NCI-H1417 treated with DMSO at 0.1 percent for 48 hours (cell line): ENCODE measurements around the gene BAD.
"Not testable (repeated sequence)": the region's sequence is repeated elsewhere in the genome, so short reads cannot be mapped to it uniquely, and the experiment has no call there.

Experiments used
- DNase-seq: peaks from one replicate; lab custom pipeline; 2025; lab: John Stamatoyannopoulos, UW

BAD gene

GRCh38 chr11:64314805-64315561, 30.5 kb upstream of the BAD start:
- no peak for DNase-seq

DNA sequence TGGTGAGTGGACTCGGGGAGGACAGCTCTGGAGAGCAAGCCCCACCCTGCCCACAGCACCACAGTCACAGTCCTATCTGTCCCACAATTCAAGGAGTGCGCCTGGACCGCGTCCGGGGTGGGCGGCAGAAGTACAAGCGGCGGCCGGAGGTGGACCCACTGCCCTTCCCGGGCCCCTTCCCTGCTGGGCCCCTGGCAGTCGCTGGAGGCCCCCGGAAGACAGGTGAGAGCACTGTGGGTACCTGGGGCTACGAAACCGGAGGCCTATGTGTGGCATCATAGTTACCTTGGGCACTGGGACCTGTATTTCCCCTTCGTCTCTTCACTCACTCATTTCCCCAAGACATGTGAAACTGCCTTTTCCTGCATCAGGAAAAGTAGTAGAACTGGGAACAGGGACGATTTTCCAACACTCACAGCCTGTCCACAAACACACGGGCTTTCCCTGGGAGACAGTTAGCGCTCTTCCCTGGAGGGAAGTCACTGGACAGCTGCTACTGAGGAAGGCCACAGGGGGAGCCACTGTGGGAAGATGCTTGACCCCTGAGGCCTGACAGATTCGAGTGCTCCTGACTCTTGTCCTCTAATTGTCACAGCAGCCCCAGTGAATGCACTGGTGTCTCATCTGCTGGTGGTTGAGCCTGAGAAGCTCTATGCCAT, 29.8 kb upstream of the BAD start:
- DNase-seq: no peak

DNA sequence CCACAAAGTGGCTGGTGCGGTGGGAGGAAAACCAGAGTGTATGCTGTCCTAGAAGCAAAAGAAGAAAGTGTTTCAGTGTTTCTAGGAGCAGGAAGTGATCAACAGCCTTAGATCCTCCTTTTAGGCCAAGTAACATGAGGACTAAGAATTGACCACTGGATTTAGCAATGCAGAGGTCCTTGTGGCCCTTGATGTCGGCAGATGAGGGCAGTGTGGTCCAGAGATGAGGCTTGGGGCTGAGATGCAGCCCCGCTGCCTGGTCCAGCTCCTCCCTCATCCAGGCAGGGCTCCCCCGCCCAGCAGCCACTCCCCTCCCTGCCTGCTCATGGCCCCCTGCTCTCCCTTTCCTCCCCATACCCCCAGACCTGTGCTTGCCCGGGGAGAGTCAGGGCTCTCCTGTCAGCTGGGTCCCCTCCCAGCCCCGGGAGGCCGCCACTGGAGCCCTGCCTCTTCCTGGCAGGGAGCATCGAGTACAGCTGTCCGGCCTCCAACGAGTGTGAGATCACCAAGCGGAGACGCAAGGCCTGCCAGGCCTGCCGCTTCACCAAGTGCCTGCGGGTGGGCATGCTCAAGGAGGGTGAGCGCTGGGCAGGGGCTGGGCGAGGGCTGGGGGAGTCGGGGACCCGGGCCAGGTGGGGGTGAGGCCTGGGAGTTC, 29.2 kb upstream of the BAD start:
- no peak for DNase-seq

DNA sequence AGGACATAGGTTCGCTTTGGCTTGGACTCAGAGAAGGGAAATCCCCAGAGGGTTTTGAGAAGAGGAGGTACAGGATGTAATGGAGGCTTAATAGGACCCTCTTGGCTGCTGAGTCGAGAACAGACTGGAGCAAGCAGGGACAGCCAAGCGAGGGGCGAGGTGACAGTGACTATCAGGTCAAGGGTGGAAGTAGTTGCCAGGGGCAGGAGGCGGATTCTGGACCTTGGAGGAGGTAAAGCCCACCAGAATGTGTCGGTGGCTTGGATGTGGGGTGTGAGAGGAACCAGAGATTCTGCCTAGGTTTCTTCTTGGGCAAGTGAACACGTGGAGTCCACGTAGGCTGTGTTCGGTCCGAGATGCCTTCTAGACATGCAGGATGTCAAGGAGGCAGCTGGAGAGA, 28.5 kb upstream of the BAD start:
- DNase-seq: no peak

DNA sequence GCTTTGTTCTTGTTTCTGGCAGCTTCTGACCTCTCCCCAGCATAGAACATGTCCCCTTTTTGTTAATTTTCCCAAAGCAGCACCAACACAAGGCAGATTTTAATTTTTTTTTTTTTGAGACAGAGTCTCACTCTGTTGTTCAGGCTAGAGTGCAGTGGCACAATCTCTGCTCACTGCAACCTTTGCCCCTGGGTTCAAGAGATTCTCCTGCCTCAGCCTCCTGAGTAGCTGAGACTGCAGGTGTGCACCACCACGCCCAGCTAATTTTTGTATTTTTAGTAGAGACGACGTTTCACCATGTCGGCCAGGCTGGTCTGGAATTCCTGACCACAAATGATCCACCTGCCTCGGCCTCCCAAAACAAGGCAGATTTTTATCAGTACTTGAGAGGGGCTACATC, 23.3 kb upstream of the BAD start:
- not testable (repeated sequence) for DNase-seq

DNA sequence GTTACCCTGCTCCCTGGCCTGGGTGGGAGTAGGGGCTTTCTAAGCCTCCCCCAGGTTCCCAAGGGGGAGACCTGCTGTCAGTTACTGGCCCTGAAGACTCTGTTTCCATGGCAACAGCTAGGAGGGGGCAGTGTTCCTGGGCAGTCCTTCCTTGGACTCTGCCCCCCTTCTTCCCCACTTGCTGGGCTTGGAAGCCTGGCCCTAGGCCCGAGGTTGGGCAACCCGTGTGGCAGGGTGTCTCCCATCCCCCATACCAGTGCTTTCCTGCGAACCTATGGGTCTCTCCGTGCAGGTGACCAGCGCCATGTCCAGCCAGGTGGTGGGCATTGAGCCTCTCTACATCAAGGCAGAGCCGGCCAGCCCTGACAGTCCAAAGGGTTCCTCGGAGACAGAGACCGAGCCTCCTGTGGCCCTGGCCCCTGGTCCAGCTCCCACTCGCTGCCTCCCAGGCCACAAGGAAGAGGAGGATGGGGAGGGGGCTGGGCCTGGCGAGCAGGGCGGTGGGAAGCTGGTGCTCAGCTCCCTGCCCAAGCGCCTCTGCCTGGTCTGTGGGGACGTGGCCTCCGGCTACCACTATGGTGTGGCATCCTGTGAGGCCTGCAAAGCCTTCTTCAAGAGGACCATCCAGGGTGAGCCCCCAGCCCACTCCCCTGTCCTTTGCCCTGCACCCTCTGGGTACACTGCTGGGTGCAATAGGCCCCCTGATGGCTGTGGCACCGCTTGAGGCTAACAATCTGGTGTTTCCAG, 22.6 kb upstream of the BAD start:
- no peak for DNase-seq

GRCh38 chr11:64306563-64306875, 22.1 kb upstream of the BAD start:
- DNase-seq: no peak

DNA sequence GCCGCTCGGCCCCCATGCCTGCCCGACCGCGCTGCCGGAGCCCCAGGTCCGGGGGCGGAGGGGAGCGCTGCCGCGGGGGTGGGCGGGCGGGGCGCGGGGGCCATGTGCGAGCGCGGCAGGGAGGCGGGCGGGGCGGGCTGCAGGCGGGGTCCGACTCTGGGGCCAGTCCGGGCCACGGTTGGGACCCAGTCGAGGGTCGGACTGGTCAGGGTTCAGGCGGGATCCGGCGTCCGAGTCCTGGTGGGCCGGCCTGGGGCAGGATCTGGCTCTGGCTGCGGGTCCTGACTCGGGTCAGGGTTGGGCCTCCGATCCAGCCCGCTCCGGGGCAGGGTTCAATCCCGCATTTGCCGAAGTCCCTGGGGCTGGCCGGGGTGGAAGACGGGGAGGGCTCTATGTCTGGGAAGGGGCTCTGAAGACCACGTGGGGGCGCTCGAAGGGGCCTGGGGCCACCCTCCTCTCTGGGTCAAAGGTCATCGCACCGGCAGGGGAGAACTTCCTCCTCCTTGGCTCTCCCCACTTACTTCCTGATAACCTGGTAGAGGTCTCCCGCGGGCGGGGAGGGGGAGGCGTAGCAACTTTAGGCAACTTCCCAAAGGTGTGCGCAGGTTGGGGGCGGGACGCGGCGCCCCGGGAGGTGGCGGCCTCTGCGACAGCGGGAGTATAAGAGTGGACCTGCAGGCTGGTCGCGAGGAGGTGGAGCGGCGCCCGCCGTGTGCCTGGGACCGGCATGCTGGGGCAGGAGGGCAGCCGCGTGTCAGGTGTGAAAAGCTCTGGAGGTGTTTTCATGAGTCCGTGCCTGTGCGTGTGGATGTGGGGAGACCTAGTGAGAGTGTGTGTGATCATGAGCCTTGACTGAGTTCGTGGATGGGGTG, 21.5 kb upstream of the BAD start:
- no peak for DNase-seq

- peak; percentile 94 for DNase-seq
Observed at GRCh38 chr11:64305075-64305690, 20.7 kb upstream of the BAD start, which contains the start of gene ESRRA. Gene ESRRA (plus strand): TSS chr11:64305524. CDS start chr11:64307180, 1,656 bp downstream.

- DNase-seq: peak; percentile 64
Observed at GRCh38 chr11:64304316-64305072, 20.0 kb upstream of the BAD start.

GRCh38 chr11:64304032-64304315, 19.5 kb upstream of the BAD start:
- DNase-seq: no peak

DNA sequence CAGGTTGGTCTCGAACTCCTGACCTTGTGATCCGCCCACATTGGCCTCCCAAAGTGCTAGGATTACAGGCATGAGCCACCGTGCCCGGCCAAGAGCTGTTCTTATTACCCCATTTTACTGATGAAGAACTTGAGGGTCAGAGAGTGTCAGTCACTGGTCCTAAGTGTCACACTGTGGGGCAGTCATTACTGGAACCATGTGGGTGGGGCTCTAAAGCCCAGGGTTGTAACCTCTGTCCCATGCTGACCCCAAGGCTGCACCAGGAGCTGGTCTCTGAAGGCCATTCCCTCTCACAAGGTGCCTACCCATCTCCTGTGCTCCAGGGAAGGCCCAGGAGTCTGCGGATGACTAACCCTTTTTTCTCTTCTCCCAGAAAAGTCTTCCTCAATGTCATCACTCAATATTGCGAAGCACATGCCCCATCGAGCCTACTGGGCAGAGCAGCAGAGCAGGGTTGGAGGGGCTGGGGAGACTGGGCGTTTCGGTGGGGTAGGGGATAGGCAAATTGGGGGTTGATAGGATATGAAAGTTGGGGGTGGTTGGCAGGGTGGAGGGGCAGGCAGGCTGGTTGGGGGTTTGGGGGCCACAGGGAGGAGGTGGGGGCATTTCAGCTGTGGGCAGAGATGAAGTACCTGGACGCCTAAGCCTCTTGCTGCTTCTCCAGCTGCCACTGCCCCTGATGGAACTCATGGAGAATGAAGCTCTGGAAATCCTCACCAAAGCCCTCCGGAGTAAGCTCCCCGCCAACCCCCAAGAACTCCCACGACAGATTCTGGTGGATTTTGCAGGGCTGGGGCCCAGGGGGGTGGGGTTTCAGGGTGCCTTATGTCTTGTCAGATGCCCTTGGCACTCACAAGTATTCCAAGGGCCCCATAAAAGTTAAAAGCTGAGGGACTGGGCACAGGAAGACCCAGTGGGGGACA, 18.9 kb upstream of the BAD start:
- no peak for DNase-seq

- DNase-seq: no peak
Observed at GRCh38 chr11:64299847-64300648, 15.6 kb upstream of the BAD start, which contains the start of gene CATSPERZ. Gene CATSPERZ (plus strand): TSS chr11:64300358. CDS start chr11:64300411, 53 bp downstream.

- no peak for DNase-seq
Observed at GRCh38 chr11:64298966-64299846, 14.7 kb upstream of the BAD start.

GRCh38 chr11:64297699-64298358, 13.4 kb upstream of the BAD start:
- DNase-seq: no peak

- no peak for DNase-seq
Observed at GRCh38 chr11:64296830-64297698, 12.6 kb upstream of the BAD start.
